MM.1S (cell line): ENCODE results near the gene OR52I2.

Experiments used
- CTCF ChIP-seq: fragments of 300-600 bp; sonication (generic); IDR thresholded peaks from 2 replicates; pipeline ENCODE4 v1.5.1; 2016; ENCODE audit warnings: antibody characterized with exemption, low read length, mixed read lengths
- EZH2 ChIP-seq: fragments of 300-600 bp; sonication (generic); optimal IDR thresholded peaks from 2 replicates; pipeline ENCODE3; 2017; ENCODE audit warnings: low read depth, mild to moderate bottlenecking, antibody characterized with exemption, low read length, mixed read lengths
- EZH2phosphoT487 ChIP-seq: fragments of 300-600 bp; sonication (generic); IDR thresholded peaks from 2 replicates; pipeline ENCODE4 v1.6.1; 2018; ENCODE audit warnings: antibody characterized with exemption, low read length

GRCh38 chr11:4560467-4560866 is 21.1 kb upstream of the OR52I2 start:
- TF ChIP-seq CTCF (no peak), EZH2phosphoT487 (no peak), EZH2 (no peak)
